HCT116 (cell line): ENCODE measurements around the gene SRCIN1.

ENCODE experiments used
- CEBPB ChIP-seq: IDR thresholded peaks from 2 replicates; pipeline ENCODE4 v1.6.1; 2012; ENCODE audit warnings: low read depth
- CTCF ChIP-seq, 3 experiments: fragments of 200-600 bp in 1 of 3; sonication (generic) in 1 of 3; IDR thresholded peaks in 2 of 3; conservative IDR thresholded peaks in 1 of 3; 2 replicates each; pipeline ENCODE4 v1.5.1; 2012 to 2017; ENCODE audit warnings: low read depth in 2 of 3, low read length in 2 of 3, antibody characterized with exemption in 1 of 3, borderline replicate concordance in 1 of 3, control low read depth in 1 of 3, mild to moderate bottlenecking in 1 of 3, mixed read lengths in 1 of 3, mixed run types in 1 of 3, moderate library complexity in 1 of 3; ENCODE audit not compliant: insufficient read depth in 1 of 3
- EZH2 ChIP-seq: fragments of 200-600 bp; sonication (generic); IDR thresholded peaks from 2 replicates; pipeline ENCODE4 v1.6.1; 2017; ENCODE audit warnings: antibody characterized with exemption, mixed run types
- POLR2A ChIP-seq: IDR thresholded peaks from 2 replicates; pipeline ENCODE4 v1.7.0; 2011; ENCODE audit warnings: borderline replicate concordance; ENCODE audit not compliant: insufficient read depth, insufficient read length; ENCODE audit errors: extremely low read depth
- POLR2AphosphoS5 ChIP-seq: IDR thresholded peaks from 2 replicates; pipeline ENCODE4 v1.6.1; 2011; ENCODE audit warnings: mild to moderate bottlenecking, low read depth, low read length, moderate library complexity
- SP1 ChIP-seq: IDR thresholded peaks from 2 replicates; pipeline ENCODE4 v1.6.1; 2012; ENCODE audit warnings: low read depth
- ZNF274 ChIP-seq: fragments of 200-500 bp; sonication (Bioruptor generic); IDR thresholded peaks from 2 replicates; pipeline ENCODE4 v1.6.1; 2014; ENCODE audit warnings: mild to moderate bottlenecking, low read depth, low read length, inconsistent platforms

GRCh38 chr17:38557836-38558727 lies 47.7 kb downstream of the SRCIN1 start:
- TF ChIP-seq SP1, result no peak
- peak; percentile 88 to 97 (median 95) for TF ChIP-seq CTCF (IDR thresholded peaks at IDR 0.05 in 2 of 3, conservative IDR thresholded peaks at IDR 0.05 in 1 of 3; ENCODE audit: borderline replicate concordance in 1 of 3, insufficient read depth in 1 of 3, low read depth in 2 of 3, low read length in 2 of 3)
- TF ChIP-seq CEBPB, result no peak
- no peak for TF ChIP-seq POLR2A
- TF ChIP-seq ZNF274, result no peak
- peak; percentile 54; the same call in 1 of the 2 replicates for TF ChIP-seq POLR2AphosphoS5
- no peak for TF ChIP-seq EZH2
